GM06990 (cell line): Measurements from ENCODE around the gene TMC5.

Experiments
- DNase-seq: peaks from one replicate; pipeline ENCODE4 v3.0.0-alpha.2; 2011; ENCODE audit not compliant: insufficient read length; ENCODE audit errors: extremely low read depth
- H3K27me3 ChIP-seq: replicated peaks from 2 replicates; pipeline ENCODE4 v1.6.0; 2011; ENCODE audit warnings: low read length; ENCODE audit not compliant: control insufficient read depth, insufficient read depth
- H3K36me3 ChIP-seq: 2 replicates; pipeline ENCODE4 v1.5.1; 2011; ENCODE audit warnings: low read length; ENCODE audit not compliant: control insufficient read depth, insufficient read depth
- H3K4me3 ChIP-seq: replicated peaks from 2 replicates; pipeline ENCODE4 v1.5.1; 2011; ENCODE audit warnings: low read depth, mild to moderate bottlenecking, control low read depth, low read length
- TF ChIP-seq, protein P1 (sequence below): IDR thresholded peaks from 2 replicates; pipeline ENCODE4 v1.5.1; 2011; ENCODE audit warnings: low read length, control low read depth, mild to moderate bottlenecking, inconsistent platforms; ENCODE audit not compliant: insufficient read depth, poor library complexity, severe bottlenecking

Gene TMC5

DNA sequence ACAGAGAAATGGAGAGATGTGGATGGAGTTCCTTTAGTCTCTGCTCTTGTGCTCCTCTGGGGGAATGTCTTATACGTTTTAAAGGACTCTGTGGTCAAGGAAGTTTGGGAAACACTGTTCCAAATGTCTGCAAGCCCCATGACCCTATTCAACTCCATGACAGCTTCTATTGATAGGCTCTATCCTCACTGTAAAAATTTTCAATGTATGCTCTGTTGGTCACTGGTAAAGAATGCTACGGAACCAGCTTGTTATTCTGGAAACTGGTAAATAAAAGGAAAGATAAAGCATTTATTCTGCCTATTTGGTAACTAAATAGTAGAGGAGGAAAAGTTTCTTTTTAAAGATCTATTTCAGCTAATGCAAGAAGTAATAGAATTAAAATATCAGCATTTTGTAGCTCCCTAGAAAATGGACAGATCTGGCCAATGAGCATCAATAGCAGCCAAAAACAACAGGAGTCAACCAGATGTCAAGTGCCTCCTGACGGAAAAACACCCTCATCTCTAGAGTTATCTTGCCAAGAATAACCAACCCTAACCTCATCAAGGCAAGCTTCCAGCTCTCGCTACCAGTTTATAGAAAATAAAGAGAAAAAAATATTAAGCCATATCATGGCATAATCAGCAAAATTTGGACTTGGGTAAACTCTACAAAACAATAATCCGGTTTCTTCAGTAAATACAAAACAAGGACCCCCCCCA, 88.1 kb downstream of the TMC5 start:
- Histone ChIP-seq H3K36me3 (peaks cover 16% of the 10 kb centered on the region), H3K4me3 (no peak overlapping the region), H3K27me3 (no peaks in the 10 kb centered on the region)
- DNase-seq, result no peak
- TF ChIP-seq, protein P1, sequence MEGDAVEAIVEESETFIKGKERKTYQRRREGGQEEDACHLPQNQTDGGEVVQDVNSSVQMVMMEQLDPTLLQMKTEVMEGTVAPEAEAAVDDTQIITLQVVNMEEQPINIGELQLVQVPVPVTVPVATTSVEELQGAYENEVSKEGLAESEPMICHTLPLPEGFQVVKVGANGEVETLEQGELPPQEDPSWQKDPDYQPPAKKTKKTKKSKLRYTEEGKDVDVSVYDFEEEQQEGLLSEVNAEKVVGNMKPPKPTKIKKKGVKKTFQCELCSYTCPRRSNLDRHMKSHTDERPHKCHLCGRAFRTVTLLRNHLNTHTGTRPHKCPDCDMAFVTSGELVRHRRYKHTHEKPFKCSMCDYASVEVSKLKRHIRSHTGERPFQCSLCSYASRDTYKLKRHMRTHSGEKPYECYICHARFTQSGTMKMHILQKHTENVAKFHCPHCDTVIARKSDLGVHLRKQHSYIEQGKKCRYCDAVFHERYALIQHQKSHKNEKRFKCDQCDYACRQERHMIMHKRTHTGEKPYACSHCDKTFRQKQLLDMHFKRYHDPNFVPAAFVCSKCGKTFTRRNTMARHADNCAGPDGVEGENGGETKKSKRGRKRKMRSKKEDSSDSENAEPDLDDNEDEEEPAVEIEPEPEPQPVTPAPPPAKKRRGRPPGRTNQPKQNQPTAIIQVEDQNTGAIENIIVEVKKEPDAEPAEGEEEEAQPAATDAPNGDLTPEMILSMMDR, result no peak

DNA sequence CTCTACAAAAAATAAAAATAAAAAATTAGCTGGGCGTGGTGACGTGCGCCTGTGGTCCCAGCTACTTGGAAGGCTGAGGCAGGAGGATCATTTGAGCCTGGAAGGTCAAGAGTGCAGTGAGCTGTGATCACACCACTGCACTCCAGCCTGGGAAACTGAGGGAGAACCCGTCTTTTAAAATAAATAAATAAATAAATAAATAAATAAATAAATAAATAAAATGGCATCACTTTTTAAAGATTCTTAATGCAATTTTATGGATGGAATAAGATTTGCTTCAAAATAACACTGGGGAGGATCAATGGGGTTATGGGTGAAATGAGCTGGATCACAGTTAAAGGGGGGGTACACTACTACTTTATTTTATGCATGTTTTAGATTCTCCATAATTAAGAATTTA, 89.3 kb downstream of the TMC5 start:
- no peaks in the 10 kb centered on the region for H3K27me3 ChIP-seq
- TF ChIP-seq, protein P1, result no peak
- DNase-seq, result no peak
- H3K4me3 ChIP-seq, result no peak overlapping the region
- H3K36me3 ChIP-seq, result peaks cover 14% of the 10 kb centered on the region

DNA sequence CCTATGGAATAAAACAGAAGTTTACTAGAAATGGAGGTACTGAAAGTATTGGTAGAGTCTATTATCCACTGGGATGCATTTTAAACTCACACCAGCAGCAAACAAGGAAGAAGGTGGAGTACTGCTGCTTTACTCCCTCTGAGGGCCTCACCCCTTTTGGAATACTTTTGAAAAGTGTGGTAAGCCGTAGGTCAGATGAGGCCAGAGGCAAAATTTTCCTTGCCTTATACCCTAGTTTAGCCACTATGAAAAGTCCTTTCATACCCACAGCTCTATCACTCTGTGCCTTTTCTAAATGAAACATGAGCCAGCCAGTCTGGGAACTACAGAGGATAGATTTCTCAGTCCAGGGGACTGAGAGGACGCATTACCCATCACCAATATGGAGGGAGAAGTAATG, 90.2 kb downstream of the TMC5 start:
- H3K4me3 ChIP-seq, result no peak overlapping the region
- H3K36me3 ChIP-seq, result peaks cover 10% of the 10 kb centered on the region
- H3K27me3 ChIP-seq, result no peaks in the 10 kb centered on the region
- TF ChIP-seq, protein P1, result no peak
- no peak for DNase-seq

DNA sequence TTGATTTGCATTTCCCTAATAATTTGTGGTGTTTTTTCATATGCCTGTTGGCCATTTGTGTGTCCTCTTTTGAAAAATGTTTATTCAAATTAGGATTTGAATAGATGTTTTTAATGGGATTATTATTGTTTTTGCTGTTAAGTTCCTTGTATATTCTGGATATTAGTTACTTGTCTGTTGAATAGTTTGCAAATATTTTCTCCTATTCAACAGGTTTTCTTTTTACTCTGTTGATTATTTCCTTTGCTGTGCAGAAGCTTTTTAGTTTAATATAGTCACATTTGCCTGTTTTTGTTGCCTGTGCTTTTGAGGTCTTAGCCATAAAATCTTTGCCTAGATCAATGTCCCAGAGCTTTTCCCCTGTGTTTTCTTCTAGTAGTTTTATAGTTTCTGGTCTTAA, 94.6 kb downstream of the TMC5 start:
- no peaks in the 10 kb centered on the region; the same call in none of the 2 replicates for H3K36me3 ChIP-seq
- no peaks in the 10 kb centered on the region for H3K27me3 ChIP-seq
- TF ChIP-seq, protein P1, result no peak
- DNase-seq, result no peak
- no peak overlapping the region for H3K4me3 ChIP-seq

DNA sequence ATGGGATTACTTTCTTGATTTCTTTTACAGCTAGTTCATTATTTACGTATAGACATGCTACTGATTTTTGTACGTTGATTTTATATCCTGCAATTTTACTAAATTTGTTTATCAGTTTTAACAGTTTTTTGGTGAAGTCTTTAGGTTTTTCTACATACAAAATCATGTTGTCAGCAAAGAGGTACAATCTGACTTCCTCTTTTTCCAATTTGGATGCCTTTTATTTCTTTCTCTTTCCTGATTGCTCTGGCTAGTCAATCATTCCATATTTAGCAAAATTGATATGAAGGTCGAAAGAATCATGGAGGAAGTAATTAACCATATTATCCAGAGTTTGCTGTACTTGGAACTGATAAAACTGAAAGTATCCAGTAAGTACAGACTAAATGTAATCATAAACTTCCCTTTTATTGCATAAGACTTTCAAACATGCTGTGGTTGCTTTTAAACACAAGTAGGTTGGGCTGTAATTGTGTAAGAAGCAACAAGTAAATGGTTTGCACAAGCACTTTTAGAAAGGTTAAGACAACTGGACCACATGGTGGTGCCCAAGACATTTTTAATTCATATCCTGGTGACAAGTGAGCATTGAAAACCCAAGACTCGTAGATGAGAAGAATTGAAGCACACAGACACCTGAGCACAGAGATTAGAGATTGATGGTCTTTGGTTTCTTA, 95.8 kb downstream of the TMC5 start:
- Histone ChIP-seq H3K4me3 (no peak overlapping the region), H3K36me3 (no peaks in the 10 kb centered on the region; the same call in none of the 2 replicates), H3K27me3 (no peaks in the 10 kb centered on the region)
- DNase-seq, result no peak
- TF ChIP-seq, protein P1, result no peak
